Activated CD8-positive, alpha-beta memory T cell treated with anti-CD3 and anti-CD28 coated beads for 48 hours (primary cell): ENCODE data around the gene IFIT5.
"Not testable (repeated sequence)": the region's sequence is repeated elsewhere in the genome, so short reads cannot be mapped to it uniquely, and the experiment has no call there.

ENCODE experiments used
- DNase-seq, 3 experiments: peaks; one replicate each; pipeline ENCODE4 v3.0.0-alpha.2; 2020; ENCODE audit warnings: low read depth in 2 of 3, low spot score in 2 of 3

The IFIT5 gene, protein sequence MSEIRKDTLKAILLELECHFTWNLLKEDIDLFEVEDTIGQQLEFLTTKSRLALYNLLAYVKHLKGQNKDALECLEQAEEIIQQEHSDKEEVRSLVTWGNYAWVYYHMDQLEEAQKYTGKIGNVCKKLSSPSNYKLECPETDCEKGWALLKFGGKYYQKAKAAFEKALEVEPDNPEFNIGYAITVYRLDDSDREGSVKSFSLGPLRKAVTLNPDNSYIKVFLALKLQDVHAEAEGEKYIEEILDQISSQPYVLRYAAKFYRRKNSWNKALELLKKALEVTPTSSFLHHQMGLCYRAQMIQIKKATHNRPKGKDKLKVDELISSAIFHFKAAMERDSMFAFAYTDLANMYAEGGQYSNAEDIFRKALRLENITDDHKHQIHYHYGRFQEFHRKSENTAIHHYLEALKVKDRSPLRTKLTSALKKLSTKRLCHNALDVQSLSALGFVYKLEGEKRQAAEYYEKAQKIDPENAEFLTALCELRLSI

DNA sequence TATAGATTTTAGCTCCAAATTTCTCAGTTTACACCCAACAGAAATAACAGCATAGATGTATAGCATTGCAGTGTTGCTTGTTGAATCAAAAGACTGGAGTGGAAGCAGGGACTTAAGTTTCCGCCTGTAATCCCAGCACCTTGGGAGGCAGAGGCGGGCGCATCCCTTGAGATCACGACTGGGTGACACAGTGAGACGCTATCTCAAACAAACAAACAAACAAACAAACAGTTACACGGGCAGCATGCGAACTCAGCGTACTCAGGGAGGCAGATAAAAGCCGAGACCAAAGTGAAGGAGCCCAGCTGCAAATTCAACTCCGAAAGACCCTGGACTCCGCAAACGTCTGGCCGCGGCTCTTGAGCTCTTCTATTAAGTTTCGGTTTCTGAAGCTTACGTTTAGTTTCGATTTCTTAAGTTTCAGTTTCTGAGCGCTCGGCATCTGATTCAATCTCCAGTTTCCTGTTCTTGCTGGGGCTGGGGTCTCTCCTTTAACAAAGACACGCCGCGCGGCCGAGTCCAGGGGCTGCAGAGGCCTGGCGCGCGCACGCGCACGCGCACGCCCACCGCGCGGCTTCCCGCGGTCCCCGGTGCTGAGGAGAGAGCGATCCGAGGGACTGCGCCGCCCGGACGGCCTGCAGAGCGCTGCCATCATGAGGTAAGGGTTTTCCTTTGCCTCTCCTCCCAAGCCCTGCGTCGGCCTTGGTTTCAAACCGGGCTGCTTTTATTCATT, at the start of gene IFIT5:
Gene IFIT5, plus strand, starts transcription at position 423 of the 733 bp plus-strand sequence. Its CDS starts 231 bp downstream, at position 654.
- peak in 2 of 3 experiments; percentile 42 to 50 for DNase-seq

DNA sequence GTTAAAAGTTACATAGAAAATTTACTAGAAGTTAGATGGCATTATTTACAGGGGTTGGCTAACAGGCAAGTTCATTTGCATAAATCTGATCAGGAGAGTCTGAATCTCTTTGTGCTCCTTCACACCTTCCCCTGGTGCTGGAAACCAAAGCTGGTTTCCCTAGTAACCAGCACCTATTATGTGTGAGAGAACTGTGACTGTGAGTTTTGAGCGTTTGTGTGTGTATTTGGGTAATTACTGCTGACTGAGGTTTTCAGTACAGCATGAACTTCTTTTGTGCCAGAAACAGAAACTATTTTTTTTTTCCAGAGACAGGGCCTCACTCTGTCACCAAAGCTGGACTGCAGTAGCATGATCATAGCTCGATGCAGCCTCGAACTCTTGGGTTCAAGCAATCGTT, 46.8 kb upstream of the IFIT5 start:
- DNase-seq = no peak

DNA sequence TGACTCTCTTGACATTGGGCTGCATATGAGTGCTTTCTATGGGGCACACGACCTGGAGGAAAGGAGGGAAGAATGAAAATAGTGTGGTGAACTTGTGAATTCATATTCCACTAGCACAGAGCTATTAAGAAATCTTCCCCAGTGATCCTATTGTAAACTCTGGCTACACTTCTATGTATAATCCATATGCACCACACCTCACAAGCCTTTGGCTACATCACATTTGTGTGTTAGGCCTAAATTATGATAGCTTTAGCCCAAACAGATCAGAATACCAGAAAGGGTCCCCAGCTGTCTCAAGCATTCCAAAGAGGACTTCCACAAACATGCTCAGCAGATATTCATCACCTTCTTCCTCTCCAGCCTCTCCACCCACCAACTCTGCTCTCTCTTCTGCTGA, 46.2 kb upstream of the IFIT5 start:
- DNase-seq = no peak

DNA sequence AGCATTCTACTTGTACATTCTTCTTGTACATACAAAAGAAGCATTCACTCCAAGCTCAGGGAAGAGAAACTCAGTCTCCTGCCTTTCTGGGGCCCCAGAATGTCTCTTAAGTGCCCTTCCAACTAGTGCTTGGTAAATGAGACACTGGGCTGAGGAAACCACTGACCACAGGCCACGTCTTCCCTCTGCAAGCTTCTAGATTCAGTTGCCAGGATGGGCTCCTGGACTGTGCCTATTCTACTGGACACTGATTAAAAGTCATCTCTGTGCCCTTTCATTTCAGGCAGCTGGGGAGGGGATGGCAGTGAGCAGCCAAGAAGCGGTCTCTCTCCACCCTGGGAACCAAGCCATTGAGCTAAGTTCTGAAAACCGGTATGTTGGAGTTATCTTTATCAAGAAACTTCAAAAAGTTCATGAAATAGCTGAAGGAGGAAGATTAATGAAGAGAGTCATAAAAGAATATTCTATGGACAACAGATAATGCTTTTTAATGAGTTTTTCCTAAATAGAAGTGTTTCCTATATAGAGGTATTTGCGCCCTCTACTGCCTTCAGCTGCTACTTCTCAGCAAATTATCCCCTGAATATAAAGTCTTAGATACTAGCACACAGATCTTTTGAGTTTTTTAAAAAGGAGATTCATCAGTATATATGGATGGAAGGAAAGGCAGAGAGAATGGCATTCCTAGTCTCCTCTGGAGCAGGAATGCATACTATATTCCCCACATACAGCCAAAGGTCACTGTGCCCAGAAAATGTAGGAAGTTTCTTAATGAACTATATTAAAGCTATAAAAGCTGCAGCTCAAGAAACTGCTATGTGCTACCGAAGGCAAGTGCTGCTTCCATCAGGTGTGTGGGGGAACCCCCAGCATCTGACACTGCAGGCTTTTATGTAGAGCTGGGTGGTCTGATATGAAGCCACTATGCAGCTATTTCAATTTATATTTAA, 44.9 kb upstream of the IFIT5 start:
- no peak for DNase-seq

DNA sequence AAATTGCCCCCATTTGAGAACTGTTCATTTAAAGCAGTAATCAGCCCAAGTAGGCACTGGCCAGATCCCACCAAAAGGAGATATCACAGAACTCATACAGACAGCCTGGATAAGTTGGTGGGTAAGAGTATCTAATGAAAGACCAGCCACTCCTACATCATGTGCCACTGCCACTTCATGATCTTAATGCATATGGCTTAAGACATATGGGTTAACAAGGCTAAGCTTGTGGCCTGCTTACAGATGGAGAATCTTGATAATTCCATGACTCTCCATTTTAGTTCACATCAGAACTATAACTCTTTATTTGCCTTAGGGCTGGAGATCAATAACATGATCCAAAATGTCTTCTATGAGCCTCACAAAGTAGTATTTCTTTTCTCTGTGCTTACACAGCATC, 43.3 kb upstream of the IFIT5 start:
- DNase-seq = no peak

DNA sequence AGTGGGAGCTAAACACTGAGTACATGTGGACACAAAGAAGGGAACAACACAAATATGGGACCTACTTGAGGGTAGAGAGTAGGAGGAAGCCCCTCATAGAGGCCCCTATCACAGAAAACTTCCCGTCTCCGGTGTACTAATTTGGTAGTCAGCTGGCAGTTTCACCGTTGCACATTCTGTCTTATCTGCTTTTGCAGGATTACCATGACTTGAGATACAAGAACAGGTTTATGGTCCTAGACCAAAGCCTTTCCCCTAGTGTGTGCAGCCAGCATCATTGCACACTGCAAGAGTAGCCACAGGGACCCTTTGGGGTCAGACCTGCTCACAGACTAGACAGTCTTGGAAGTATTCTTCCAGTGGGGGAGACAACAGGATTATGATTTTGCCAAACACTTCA, 42.4 kb upstream of the IFIT5 start:
- no peak for DNase-seq

DNA sequence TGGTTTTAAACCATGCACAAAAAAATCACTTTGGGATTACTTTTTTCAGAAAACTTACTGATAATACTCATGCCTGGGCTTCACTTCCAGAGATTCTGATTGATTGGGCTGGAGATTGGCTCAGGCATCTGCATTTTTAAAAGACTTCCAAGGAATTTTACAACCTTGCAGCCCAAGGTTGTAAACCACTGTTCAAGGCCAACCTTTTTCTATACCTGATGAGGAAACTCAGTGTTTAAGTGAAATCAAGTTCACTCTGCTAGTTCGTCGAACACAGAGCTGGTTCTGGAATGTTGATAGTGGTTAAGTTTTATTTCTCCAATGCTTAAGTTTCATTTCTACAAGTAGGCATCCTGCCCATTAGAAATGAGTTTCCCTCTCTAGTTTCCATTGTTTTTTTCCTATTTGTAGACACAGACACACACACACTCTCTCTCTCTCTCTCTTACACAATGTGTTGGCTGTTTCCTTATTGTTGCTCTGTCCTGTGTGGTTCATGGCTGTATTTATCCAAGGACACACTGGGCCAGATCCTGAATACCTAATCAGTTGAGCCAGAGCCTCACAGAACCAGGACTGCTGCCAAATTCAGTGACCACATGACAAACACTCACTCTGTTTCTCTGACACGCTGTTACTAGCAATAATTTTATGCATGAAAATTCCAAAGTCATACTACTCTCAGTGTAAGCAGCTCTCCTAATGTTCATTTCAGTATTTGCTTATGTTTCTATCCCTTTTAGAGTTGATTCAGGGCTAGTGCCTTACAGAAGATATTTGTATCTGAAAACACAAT, 40.3 kb upstream of the IFIT5 start:
- DNase-seq = no peak

DNA sequence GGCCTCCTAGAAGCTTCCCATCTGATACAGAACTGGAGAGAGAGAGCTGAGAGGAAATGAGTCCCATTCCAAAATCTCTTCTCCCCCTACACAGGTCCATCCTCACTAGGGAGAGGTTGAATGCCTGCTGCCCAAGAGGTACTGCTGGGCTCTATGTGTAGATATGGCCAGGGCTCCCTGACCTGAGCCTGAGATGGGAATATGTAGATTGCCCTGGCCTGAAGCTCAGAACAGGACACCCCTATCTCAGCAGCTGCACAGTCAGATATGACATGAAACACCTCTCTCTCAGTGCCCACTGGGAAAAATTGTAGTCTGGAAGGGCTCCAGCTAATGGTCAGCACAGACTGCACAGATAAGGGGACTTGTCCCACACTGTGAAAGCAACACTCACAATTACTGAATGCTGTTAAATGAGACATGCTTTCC, 39.6 kb upstream of the IFIT5 start:
- DNase-seq = no peak

DNA sequence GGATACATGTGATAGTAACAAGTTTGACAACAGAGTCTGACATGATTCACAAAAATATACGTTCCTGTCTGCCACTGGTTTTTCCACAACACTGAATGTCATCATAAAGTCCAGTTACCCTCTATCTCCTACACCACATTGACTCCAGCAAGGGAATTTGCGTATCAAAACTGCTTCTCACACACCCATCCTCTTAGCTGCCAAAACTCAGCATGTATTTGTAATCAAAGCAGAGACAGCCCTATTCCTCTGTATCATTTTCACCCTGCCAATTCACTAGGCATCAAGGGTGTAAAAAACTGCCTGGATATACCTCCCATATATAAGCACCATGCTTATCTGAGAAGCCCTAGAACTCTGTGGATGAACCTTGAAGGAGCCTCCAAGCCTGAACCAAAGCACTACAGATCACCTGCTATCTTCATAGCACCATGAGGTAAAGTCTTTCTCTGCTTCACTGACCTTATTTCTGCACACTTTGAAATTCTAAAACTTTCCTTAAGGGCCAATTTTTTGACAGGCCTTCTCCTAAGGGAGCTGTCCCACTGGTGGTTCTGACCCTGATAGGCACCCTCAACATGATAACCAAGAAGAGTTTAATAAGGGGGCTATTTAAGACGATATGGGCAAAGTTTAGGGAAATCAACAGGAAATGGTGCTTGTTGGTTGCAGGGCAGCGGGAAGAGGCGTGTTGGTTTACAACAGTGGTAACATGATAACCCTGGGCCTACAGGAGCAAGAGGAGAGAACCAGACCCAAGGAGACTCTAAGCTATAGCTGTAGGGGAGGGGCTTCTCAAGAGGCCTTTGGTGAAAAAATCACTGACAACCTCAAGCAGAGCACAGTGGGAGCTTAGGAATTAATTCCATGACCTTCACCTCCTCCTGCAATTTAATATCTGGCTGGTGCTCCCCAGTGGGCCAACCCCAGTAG, 36.4 kb upstream of the IFIT5 start, which contains the start of gene IFIT1B:
Gene IFIT1B, plus strand, starts transcription at position 352 of the 933 bp plus-strand sequence. Its CDS starts 80 bp downstream, at position 432.
- DNase-seq = no peak

DNA sequence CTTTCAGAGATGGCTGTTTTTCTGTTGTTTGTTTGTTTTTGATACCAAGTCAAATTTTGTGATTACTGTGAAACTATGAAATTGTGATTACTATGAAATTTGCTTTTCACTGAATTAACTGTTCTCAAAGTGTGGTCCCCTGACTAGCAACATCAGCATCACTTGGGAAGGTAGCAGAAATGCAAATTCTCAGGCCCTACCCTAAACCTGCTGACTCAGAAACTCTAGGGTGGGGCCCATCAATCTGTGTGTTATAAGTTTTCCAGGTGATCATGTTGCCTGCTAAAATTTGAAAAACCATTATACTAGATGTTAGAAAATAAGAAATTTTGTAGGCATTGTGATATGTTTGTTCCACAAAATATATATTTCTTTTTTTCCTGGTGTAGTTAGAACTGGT, 35.3 kb upstream of the IFIT5 start:
- no peak for DNase-seq

DNA sequence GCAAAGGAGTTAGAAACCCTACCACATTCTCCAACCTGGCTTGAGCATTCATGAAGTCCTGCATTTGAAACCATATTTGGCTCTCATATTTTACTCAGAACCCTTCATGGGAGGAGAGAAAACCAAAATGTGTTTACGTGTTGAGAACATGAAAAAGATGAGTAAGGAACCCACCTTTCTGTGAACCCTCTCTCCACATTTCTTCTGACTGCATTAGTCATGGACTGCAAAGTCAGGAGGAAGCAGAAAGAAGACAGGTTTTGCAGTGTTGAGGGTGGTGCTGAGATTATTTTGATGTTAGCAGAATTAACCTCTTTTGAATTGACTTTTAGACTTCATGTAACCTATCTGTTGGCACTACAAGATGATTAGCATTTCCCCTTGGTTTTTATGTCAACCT, 31.6 kb upstream of the IFIT5 start:
- no peak for DNase-seq

DNA sequence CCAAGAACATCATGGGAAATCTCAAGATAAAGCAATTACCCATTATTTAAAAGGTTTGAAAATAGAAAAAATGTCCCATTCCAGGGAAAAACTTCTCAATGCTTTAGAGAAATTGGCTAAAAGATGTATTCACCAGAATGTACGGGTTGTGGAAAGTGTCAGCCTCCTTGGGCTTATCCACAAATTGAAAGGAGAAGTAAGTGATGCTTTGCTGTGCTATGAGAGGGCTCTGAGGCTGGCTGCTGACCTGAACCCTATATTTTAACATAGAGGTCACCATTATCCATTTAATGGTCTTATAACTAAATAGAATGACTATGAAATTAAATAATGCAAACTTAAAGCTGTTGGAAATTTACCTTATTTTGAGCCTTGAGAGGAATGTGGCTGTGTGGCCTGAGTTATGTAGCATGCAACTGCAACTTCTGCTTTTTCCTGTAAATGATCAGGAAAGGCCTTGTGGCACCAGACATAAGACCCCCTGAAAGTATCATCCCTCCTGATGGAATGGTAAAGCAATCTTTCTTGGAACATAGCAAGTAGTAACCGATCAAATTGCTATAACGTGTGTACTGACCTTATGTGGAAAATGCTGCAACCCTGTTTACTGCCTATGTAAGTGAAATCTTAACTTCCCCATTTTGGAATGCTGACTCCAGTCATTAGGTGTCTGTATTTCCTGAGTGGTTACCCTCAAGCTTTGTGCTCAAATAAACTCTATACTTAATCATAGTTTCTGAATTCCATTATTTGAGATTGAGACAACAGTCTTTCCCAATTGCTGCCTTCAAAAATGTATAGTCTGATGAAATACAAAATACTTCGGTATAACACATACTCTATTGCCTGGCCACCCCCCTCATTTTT, 29.7 kb upstream of the IFIT5 start:
- no peak for DNase-seq

DNA sequence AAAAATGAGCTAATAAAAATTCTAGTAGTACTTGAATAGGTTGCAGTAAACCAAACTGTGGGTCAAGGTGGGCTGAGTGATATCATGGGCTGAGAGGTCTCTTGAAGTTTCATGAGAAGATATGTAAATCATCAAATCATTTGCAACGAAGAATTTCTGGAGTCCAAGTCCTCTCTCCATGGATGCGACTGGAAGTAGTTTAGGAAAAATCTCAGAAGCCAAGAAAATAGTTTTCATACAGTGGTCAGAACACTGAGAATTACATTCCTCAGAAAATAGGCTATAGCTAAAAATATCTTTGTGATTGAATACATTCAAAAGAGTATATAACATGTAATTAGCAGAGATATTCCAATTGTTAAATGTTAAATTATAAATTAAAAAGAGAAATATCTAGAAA, 25.6 kb upstream of the IFIT5 start:
- DNase-seq = no peak

DNA sequence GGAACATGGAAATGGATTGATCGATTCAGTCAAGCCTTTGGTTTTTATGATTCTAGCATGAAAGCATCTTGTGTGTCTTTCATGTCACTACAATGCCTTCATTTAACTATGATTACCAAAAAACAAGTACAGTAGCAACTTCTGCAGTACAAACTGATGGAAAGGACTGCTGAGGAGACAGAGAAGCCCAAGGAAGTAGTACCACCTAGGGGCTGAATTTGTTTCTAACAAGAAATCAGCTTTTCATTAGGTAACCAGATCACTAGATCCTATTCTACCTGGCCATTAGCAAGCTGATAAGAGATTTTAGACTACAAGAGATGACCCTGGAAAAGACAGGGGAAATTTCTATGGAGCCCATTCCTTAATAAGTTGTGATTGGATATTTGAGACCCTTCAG, 25.1 kb upstream of the IFIT5 start:
- DNase-seq = no peak

DNA sequence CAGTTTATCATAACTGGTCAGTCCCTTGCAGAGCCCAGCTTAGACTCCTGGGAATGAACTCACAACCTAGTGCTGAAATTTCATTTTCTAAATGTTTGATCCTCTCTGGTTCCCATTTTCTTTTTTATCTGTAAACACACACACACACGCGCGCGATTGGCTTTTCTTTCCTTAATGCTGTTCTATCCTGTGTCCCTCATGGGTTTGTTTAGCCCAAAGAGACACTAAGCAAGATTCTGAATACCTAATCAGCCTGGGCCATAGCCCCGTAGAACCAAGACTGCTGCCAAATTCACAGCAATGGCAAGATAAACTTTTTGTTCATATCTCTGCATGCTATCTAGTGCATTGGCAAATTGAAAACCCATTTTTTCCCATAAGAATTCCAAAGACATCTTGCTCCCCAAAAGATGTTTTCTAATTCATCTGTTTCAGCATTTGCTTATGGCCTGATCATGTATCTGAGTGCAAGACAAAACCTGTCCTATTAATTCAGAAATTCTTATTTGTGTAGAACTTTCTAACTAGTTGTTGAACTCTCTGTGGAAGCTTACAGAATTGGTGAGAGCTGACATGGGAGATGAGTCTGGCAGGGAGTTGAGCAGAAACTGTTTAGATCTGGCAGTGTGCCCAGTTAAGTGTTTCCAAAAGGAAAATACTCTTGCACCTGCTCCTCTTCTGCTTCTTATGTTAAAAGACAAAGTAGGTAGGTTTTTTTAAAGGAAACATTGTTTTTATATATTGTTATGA, 23.7 kb upstream of the IFIT5 start:
- DNase-seq = no peak

DNA sequence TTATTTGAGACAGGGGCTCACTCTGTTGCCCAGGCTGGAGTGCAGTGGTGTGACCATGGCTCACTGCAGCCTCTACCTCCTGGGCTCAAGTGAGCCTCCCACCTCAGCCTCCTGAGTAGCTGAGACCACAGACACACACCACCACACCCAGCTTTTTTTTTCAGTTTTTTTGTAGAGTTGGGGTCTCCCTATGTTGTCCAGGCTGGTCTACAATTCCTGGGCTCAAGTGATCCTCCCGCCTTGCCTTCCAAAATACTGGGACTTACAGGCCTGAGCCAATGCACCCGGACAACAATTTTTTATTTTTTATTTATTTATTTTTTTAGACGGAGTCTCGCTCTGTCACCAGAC, 23.2 kb upstream of the IFIT5 start:
- DNase-seq = not testable (repeated sequence)

DNA sequence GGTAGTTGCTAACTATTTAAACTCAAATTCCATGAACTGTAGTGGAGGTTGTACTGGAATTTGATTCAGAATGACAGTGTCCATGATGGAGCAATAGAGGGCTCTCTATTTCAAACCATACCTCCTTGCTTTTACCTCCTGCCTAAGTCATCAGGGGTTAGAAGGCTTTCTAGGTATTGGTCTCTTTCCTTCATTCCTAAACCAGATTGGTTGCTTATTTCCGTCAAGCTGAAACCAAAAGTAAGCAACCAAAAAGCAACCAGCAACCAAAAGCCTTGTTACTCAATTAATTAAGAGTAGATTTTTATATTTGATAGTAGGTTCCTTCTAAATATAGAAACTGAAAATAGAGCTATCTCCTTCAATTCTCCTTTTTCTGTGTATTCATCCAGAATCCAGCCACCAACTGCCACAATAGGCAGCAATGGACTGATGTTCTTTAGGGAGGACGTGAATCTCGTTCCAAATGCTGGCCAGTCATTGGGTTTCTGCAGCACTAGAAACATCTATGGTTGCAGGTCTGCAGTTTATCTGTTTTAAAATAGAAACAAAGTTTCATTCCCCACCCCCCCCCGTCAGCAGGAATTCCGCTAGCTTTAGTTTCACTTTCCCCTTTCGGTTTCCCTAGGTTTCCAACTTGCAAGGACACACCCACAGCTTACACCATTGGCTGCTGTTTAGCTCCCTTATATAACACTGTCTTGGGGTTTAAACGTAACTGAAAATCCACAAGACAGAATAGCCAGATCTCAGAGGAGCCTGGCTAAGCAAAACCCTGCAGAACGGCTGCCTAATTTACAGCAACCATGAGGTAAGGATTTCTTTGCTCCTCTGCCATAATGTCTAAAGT, 22.2 kb upstream of the IFIT5 start, which contains the start of gene IFIT1:
Gene IFIT1, plus strand, starts transcription at position 717 of the 850 bp plus-strand sequence. Its CDS starts 90 bp downstream, at position 807.
- DNase-seq = no peak
